GM18519 (cell line): ENCODE data around the gene TLX2.

Source experiments
- ATAC-seq: cut with Tn5 transposase; IDR thresholded peaks from one replicate; pipeline ENCODE4 v1.9.1; 2021; ENCODE audit warnings: mild to moderate bottlenecking, moderate library complexity; ENCODE audit not compliant: unreplicated experiment, low FRiP score

Gene TLX2

DNA sequence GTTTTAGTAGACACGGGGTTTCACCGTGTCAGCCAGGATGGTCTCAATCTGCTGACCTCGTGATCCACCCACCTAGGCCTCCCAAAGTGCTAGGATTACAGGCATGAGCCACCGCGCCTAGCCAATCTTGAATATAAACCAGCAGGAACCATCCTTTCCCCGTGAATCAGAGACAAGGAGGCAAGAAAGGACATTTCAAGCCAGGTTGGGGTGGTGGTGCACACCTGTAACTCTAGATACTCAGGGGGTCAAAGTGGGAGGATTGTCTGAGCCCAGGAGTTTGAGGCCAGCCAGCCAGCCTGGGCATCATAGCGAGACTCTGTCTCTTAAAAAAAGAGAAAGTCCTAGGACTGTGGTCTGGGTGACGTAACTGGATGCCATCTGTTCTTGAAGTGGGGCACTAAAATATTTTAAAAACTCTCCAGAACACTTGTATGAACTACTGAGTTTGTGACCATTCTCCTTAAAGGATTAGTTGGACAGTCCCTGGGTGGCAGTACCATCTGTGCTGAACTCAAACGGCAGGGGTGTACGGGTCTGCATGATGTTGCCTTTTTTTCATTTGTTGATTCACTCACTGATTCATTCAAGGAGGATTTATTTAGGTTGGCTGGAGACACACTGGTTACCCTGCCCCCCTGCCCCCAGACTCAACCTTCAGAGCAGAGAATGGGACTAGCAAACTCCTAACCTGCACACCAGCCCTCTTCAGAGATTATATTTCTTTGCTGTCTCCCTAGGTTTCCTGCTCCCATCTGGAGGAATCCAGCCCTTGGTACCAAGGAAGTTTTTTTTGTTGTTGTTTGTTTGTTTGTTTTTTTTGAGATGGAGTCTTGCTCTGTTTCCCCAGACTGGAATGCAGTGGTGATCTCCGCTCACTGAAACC lies 2.9 kb upstream of the TLX2 start:
- no peak for ATAC-seq

DNA sequence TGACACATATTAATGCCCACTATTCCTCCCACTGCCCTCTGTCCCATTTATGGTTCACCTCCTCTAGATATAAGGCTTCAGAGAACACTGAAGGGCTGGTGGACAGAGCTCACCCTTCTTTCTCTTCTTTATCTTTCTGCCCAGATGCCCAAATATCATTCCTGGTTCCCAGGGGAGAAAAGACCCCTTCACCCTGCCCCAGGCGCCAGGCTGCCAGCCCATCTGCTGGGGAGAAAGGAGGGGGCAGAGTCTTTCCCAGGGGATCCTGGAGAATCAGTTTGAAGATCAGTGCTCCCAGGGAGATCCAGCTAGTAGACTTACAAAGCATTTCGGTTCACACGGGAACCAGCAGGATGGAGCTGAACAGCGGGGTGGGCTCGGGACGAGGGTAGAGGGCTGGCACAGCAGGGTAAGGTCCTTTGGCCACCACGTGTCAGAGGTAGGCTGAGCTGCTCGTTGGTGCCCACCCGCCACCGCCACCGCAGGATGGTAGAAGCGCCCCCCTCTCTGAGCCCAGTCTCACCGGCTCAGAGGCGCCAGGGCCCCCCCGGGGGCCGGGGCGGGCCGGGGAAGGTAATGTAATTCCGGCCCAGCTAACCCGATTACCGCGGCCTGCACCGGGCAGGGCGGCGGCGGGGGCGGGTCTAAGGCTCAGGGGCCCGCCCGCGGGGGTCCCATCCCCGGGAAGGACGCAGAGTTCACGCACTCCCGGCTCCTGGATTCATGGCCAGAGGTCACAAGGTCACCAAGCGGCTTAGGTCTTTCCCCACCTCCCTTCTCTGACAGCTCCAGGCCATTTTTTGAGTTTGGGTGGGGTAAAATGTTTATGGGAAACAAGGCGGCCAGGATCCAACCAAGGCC lies 1.3 kb upstream of the TLX2 start:
- ATAC-seq = no peak

DNA sequence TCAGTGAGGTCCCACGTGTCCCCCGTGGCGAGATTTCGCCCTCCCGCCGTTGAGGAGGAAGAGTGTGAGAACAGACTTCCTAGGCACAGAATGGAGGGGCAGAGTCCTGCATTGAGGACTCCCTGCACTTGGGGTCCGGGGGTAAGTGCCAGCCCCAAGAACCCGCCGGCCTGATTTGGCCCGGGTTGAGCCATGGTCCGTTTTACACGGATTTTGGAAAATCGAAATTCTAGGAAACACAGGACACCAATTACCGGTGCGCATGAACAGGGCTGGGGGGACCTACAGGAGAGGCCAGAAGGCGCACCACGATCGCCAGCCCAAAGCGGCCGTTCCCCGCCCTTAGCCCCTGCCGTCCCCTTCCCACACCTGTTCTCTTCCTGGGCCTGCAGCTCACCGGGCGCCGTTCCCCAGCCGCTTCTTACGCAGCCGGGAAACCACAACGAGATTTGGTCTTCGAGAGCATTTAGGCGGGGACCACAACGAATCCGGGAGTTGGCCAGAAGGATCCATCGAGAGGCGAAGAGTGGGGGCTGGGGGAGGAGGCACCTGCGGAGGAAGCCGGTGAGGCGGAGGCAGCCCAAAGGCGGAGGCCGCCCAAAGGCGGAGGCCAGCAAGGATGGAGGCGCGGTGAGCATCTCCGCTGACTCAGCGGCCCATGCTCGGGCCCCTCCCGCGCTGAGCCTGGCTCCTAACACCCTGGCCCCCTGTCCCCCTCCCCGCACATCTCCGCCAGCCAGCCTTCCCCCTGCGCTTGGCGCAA lies 464 bp upstream of the TLX2 start:
- ATAC-seq = no peak

DNA sequence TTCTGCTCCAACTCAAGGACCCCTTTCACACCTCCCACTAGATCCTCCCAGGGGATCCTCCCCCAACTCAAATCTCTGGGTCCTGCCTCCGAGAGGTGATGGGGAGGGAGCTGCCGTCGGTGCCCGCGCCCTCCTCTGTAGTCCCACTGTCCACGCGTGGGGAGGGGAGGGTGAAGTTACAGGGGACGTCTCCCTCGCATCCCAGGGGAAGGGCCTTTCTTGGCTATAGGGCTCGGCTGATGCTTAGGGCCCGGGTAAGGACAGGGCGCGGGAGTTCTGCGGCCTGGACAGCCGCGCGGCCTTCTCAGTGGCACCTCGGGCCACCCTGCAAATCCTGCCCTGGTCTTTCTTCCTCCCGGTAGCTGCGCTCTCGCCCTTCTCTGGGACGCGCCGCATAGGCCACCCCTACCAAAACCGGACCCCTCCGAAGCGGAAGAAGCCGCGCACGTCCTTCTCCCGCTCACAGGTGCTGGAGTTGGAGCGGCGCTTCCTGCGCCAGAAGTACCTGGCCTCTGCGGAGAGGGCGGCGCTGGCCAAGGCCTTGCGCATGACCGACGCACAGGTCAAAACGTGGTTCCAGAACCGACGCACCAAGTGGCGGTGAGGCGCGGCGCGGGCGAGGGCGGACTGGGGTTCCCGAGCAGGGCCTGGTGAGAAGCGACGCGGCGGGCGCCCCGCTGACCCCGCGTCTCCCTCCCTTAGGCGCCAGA lies 1.2 kb downstream of the TLX2 start:
- ATAC-seq = no peak

DNA sequence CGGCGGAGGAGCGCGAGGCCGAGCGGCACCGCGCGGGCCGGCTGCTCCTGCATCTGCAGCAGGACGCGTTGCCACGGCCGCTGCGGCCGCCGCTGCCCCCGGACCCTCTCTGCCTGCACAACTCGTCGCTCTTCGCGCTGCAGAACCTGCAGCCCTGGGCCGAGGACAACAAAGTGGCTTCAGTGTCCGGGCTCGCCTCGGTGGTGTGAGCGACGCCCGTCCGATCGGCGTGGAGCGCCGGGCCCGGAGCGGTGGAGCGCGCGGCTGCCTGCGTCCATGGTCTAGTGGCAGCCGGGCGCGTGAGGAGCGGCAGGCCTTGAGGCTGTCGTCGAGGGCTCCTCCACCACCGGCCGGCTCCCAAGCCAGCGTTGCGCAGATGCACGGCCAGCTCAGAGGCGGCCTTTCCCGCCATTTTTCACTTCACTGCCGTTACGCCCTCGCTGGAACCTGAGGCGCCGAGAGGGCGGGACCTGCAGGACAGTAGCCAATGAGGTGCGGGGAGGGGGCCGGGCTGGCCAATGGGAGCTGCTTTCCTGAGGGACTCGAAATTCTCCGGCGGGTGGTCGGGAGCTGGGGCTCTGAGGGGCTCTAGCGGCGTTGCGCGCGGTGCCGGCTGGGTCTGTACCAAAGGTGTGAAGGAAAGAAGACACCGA lies 1.9 kb downstream of the TLX2 start:
- no peak for ATAC-seq

DNA sequence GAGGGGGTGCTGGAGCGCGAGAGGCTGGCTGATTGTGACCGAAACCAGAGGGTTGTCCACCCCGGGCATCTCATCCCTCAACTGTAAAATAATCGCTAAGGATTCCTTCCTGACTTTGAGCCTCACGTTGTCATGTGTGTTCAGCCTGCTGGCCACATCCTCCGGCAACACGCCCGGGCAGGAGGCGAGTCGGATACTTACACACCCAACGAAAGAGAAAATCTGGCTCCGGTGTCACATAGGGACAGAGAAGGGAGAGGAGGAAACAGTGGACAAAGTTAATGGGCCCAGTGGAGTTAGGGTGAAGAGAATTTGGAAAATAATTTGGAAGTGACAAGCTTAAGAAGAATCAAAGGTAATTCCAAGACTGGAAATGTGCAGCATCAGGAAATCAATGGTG lies 2.4 kb downstream of the TLX2 start:
- no peak for ATAC-seq

DNA sequence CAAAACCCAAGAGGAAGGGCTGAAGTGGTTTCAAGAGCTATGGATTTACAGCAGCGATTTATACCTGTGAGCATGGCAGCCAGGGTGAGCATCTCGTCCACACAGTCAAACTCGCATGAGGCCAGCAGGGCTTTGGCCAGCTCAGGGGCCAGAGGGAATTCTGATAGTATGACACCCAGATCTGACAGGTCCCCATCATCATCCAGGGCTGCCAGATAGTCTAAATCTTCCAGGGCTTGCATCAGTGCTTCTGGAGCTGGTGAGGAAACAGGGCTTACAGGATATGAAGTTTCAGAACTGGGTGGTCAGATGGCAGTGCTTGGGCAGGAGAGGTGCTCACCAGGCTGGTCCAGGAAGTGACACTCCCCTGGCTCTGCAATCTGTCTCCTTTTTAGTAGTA lies 8.3 kb downstream of the TLX2 start:
- no peak for ATAC-seq

DNA sequence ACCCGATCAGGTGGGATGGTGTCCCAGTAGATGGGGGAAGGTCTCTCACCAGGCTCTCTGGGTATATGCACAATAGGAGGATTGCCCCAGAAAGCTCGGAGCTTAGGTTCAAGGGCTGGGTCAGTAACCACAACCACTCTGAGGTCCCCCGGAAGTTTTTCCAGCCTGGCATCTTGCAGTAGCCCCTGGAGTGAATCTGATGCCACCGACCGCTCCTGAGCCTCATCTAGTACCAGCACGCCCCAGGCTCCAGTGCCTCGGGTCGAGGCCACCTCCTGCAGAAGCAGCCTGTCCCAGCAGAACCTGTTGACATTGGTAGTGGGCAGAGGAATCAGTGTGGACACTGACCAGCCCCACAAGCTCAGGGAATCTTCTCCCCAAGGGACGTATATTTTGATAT lies 9.8 kb downstream of the TLX2 start:
- no peak for ATAC-seq

DNA sequence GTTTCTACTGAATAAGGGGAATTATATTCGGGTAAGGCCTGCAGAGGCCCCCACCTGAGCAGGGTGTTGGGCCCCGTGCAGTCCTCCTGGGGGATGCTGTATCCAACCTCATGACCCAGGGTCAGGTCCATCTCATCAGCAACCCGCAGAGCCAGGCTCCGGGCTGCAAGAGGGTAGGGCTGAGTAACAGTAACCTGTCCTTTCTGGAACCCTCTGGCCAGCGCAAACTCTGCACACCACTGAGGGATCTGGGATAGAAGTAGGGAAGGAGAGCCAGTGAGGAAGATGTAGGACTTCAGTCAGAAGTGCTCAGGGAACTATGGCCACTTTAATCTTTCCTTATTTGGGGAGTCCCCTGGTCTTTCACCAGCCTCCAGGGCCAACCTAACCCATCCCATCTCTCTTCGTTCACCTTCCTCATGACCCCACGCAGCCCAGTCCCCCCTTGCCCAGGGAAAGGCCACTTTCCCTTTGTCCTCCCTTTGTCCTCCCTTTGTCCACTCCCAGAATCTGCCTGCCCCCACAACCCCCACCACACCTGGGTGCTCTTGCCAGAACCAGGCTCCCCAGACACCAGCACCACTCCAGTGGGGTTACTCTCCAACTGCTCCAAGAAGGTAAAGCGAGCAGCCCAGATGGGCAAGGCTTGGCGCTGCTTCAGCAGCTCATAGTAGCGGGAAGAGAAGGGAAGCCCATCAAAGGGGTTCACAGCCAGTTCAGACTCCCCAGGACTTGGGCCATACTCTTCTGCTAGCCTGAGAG lies 10.9 kb downstream of the TLX2 start:
- no peak for ATAC-seq

DNA sequence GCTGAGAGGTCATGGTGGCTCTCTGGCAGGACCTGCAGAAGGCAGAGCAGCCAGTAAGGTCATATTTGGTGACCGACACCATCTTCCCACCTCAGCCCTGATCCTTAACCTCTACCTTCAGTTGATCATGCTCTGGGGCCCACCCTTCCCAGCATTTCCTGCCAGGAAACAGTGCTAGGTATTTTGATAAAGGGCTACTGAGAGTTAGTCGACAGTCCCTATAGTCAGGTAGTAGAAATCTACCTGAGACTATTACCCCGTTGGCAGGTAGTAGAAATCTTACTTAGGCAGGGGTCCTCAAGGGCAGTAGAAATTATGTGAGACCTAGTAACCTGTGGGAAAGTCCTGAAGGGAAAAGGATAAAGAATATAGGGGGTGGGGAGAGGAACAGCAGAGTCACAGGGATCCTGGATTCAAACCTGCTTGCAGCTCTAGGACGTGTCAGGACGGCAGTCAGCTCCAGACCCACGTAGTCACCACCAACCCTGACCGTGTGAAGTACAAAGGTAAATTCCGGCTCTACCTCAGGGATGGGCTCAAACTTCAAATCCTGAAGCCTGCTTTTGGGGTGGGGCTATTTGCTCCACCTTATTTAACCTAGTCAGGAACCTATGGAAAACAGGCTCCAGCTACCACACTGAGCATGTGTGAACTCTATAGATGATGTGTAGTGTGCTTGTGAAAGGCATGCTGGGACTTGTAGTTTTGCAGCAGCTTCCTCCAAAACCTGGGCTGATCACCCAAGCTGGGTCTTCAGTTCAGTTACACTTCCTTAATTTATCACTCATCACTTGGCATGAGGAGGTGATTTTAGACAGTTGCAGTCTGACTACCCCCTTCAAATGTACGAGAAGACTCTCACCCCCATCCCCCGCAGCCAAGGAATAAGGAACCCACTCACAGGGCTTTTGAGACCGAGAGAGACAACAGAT lies 11.7 kb downstream of the TLX2 start, which contains the start of gene DQX1:
Gene DQX1, minus strand, starts transcription at position 515 of the 932 bp plus-strand sequence. Its CDS starts 502 bp downstream, at position 13.
- ATAC-seq = peak; percentile 32

DNA sequence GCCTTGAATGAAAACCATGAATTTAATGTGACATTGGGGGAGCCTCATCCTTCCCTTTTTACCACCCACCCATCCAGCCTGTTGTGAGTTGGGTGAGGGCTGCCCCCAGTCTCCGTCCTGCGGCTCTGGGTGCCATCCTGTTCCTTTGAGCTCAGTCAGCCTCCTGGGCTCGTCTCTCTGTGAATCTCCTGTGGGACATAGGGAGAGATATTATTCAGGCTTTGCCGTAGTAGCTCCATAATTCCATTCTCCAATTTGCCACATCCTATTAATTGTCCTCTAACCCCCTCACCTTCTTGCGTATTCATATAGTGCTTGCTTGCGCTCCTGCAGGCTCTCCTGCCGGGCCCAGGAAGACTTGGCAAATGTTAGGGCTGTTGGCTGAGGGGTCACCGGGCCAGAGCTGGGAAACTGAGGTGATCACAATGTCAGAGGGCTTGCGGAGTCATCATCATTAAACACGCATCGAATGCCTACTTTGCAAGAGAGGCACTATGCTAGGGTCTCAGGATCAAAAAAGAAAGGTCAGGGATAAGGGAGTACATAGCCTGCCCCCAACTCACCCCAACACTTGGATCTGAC lies 12.5 kb downstream of the TLX2 start:
- ATAC-seq = no peak

DNA sequence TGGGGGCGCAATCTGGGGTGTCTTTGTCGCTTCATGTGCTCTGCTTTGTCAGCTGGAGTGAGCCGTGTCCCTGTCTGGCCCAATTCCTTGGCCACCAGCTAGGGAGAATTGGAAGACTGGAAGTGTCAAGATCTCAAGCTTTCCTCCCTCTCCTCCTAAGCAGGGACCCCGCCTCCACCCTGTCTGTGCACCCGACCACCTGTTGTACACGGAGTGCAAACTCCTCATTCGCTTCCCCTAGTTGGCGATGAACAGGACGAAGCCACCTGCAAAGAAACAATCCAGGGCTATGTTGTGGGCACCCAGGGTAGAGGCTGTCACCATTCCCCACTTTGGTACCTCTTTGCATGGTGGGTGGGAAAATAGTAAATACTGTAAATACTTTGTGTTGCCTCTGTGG lies 13.5 kb downstream of the TLX2 start:
- ATAC-seq = no peak

DNA sequence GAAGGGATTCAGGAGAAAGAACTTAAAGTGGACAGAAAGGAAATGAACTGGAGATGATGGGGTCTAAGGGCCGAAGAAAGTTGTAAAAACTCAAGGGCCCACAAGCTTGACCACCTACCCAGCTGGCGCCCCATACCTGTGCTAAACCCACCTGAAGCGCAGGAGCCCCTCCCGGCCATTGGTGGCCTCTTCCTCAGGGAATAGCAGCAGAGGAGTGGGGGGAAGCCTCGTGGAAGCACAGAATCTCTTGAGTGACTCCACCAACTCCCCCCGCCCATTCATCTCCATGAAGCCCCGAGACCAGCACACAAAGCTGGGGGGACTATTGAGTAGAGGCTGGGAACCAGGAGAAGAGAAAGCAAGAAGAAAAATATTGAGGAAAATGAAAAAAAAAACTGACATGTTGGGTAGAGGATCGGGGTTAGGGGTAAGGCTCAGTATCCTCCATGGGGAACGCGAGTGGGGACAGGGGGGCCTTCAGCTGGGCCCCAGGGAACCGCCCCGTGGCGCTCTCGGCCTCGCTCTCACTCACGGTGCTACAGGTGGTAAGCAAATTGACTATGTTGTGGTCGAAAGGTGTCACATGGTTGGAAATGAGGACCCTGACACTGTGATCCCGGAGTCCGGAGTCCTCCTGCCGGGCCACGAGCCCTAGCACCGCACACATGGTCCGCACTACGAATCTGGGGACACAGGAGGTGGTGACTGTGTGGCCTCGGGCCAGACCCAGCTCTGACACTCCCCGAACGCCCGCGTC lies 14.5 kb downstream of the TLX2 start:
- peak; percentile 5 for ATAC-seq

DNA sequence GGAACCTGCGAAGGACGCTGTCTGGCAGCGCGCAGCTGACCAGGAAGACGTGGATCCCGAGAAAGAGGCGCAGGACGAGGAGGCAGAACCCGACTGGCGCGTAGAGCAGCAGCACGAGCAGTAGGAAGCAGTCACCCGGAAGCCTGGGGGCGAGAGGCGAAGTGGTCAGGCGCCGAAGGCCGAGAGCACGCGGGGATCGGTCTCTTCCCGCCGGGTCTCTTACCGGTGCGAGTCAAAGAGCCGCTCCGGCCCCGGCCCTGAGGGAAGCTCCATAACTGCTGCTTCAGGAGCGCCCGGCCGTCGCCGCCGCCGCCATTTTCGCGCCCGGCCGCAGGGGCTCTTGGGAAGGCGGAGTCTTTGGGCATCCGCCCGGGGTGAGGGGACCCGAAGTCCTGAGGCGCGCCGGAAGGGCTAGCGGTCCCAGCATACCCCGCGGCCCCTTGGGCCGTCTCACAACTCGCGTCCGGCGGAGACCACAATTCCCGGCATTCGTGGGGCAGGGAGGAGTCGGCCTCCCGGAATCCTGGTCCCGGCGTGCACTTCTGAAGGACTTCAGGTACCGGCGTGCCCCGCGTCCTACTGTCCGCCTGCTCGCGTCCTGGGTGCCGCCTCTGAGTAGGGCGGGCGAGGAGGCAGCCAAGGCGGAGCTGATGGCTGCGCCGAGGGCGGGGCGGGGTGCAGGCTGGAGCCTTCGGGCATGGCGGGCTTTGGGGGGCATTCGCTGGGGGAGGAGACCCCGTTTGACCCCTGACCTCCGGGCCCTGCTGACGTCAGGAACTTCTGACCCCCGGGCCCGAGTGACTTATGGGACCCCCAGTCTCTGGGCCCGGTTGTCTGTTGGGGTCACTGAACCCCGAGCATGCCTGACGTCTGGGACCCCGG lies 15.3 kb downstream of the TLX2 start, which contains the start of the genes AUP1 and HTRA2:
Gene AUP1, minus strand, starts transcription at position 350 of the 882 bp plus-strand sequence. Its CDS starts 77 bp downstream, at position 273.
Gene HTRA2, plus strand, starts transcription at position 577 of the 882 bp plus-strand sequence. Its CDS starts 74 bp downstream, at position 651.
- ATAC-seq = peak; percentile 66
